Hair follicle dermal papilla cell (primary cell): ENCODE measurements around the gene ZFP42. TPM values are rescaled to one million over a fixed set of nuclear protein-coding genes. Genes with fewer than 3 reads are reported as not detected.

ENCODE experiments used
- total RNA-seq: library from RNA; depleted of rRNA; stranded (reverse); fragments of >200 nt; gene quantifications from 2 replicates; pipeline ENCODE4 v1.2.3, GENCODE V29; 2012

The ZFP42 gene
- total RNA-seq = not detected in 2 replicates

GRCh38 chr4:187995322-187996207, at the start of gene ZFP42:
TSS of gene ZFP42 (plus strand) at chr4:187995771. CDS start at chr4:188002808, 7,037 bp downstream.

Other genes with a start within 250 kb of the ZFP42 start
- not detected in 2 replicates for gene TRIML2, start 113.8 kb downstream of the ZFP42 start, total RNA-seq
- gene TRIML1, start 143.7 kb downstream of the ZFP42 start, total RNA-seq = not detected in 2 replicates